HG02870 (cell line): ENCODE results near the gene PAPSS1.
"Not testable (repeated sequence)": the region's sequence is repeated elsewhere in the genome, so short reads cannot be mapped to it uniquely, and the experiment has no call there.

Source experiments
- ATAC-seq: cut with Tn5 transposase; IDR thresholded peaks from one replicate; pipeline ENCODE4 v1.9.1; 2021; ENCODE audit warnings: mild to moderate bottlenecking, moderate library complexity; ENCODE audit not compliant: unreplicated experiment

Gene PAPSS1

GRCh38 chr4:107719922-107720722 lies at the start of gene PAPSS1:
TSS of gene PAPSS1 (minus strand) at chr4:107720234. CDS start at chr4:107720179, 55 bp downstream.
- peak; percentile 79 for ATAC-seq

- ATAC-seq = no peak
These were observed 40.4 kb upstream of the PAPSS1 start for GRCh38 chr4:107760281-107760947.

- no peak for ATAC-seq
These were observed 37.9 kb upstream of the PAPSS1 start for GRCh38 chr4:107757864-107758476.

GRCh38 chr4:107757283-107757682 lies 37.2 kb upstream of the PAPSS1 start:
- ATAC-seq = no peak

GRCh38 chr4:107755841-107756356 lies 35.9 kb upstream of the PAPSS1 start:
- no peak for ATAC-seq

- ATAC-seq = peak; percentile 50
These were observed 31.6 kb upstream of the PAPSS1 start for GRCh38 chr4:107751670-107752069.

- ATAC-seq = no peak
These were observed 27.9 kb upstream of the PAPSS1 start for GRCh38 chr4:107747748-107748486.

- no peak for ATAC-seq
These were observed 26.1 kb upstream of the PAPSS1 start for GRCh38 chr4:107746161-107746560.

GRCh38 chr4:107744532-107744931 lies 24.5 kb upstream of the PAPSS1 start:
- no peak for ATAC-seq

- ATAC-seq = peak; percentile 65
These were observed 23.5 kb upstream of the PAPSS1 start for GRCh38 chr4:107743532-107743931.

GRCh38 chr4:107742791-107743190 lies 22.8 kb upstream of the PAPSS1 start:
- ATAC-seq = no peak

- ATAC-seq = no peak
These were observed 22.2 kb upstream of the PAPSS1 start for GRCh38 chr4:107742196-107742595.

GRCh38 chr4:107740950-107741701 lies 21.1 kb upstream of the PAPSS1 start:
- ATAC-seq = no peak

GRCh38 chr4:107740381-107740780 lies 20.3 kb upstream of the PAPSS1 start:
- no peak for ATAC-seq

GRCh38 chr4:107737450-107737849 lies 17.4 kb upstream of the PAPSS1 start:
- ATAC-seq = no peak

GRCh38 chr4:107736924-107737448 lies 17.0 kb upstream of the PAPSS1 start:
- peak; percentile 54 for ATAC-seq

- ATAC-seq = peak; percentile 75
These were observed 16.0 kb upstream of the PAPSS1 start for GRCh38 chr4:107736037-107736436.

- no peak for ATAC-seq
These were observed 14.1 kb upstream of the PAPSS1 start for GRCh38 chr4:107734120-107734519.

GRCh38 chr4:107733431-107733925 lies 13.4 kb upstream of the PAPSS1 start:
- no peak for ATAC-seq

- ATAC-seq = not testable (repeated sequence)
These were observed 9.0 kb upstream of the PAPSS1 start for GRCh38 chr4:107729050-107729449.
